Activated T-helper 17 cell treated with anti-CD3 and anti-CD28 coated beads, Interleukin-2, amount 50 U/mL, for 72 hours (primary cell): ENCODE data around the gene NEU4. TPM values are rescaled to one million over a fixed set of nuclear protein-coding genes. Genes with fewer than 3 reads are reported as not detected.
"Not testable (repeated sequence)": the region's sequence is repeated elsewhere in the genome, so short reads cannot be mapped to it uniquely, and the experiment has no call there.

Experiments
- ATAC-seq: fragments of 150-1000 bp; cut with Tn5 transposase; replicated peaks from 2 replicates; pipeline ENCODE4 v1.10.0; 2021; ENCODE audit warnings: mild to moderate bottlenecking, moderate library complexity
- H3K27ac Mint-ChIP-seq: one replicate; pipeline ENCODE4 v1.8.0; 2022; ENCODE audit warnings: mixed read lengths
- H3K27me3 Mint-ChIP-seq: one replicate; pipeline ENCODE4 v1.8.0; 2022; ENCODE audit warnings: mixed read lengths
- H3K36me3 Mint-ChIP-seq: one replicate; pipeline ENCODE4 v1.8.0; 2022; ENCODE audit warnings: low read depth, mild to moderate bottlenecking, mixed read lengths
- H3K4me1 Mint-ChIP-seq: one replicate; pipeline ENCODE4 v1.8.0; 2022; ENCODE audit warnings: mixed read lengths
- H3K4me3 Mint-ChIP-seq: one replicate; pipeline ENCODE4 v1.8.0; 2022; ENCODE audit warnings: mild to moderate bottlenecking, mixed read lengths
- H3K9me3 Mint-ChIP-seq: one replicate; pipeline ENCODE4 v1.8.0; 2022; ENCODE audit warnings: mixed read lengths
- total RNA-seq, 2 donors: library from RNA; stranded (reverse); gene quantifications; one replicate each; pipeline ENCODE4 v1.2.3, GENCODE V29; 2022

The NEU4 gene
- total RNA-seq, 2 donors from 2014 or later: 1.1 to 9.8 TPM

DNA sequence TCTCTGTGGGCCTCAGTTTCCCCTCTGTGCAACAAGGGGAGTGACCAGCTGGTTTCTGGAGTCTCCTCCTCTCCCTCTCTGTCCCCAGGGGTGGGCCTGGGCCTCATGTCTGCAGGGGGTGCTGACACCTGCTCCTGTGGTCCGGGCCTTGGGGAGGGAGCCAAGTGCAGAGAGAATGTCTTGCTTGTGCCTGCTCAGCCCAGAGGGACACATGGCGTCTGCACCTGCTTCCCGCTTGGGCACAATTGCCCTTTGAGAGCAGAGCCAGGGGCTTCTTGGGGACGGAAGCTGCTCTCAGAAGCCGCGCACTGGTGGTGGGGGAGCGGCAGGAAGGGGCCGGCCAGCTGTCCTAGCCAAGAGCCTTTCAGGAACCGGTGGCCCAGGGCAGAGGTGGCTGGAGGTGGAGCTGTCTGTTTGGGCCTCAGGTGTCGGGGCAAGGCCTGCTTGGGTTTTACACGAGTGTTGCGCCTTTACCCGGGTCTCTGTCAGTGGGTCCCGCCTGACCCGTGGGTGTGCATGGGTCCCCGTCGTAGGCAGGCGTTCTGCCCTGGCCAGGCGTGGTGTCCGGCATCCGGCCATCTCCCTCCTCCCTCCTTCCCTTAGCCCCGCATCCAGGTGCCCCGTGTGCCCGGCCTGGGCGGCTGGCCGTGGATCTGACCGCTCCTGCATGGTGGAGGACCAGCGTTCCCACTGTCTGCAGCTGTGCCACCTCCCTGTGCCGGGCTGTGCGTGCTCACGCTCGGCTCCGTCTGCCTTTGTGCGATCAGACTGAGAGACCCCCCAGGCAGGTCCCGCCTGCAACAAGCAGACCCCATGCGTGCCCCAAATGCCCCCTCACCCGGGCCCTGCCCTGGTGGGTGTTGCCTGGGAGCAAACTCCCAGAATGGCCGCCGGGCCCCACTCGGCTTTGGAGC lies 4.0 kb downstream of the NEU4 start:
- Mint-ChIP-seq H3K36me3 (no peaks in the 10 kb centered on the region), H3K4me3 (peak overlapping the region; percentile 22), H3K27me3 (no peaks in the 10 kb centered on the region), H3K9me3 (no peaks in the 10 kb centered on the region), H3K27ac (no peak overlapping the region), H3K4me1 (no peaks in the 10 kb centered on the region)
- no peak for ATAC-seq

DNA sequence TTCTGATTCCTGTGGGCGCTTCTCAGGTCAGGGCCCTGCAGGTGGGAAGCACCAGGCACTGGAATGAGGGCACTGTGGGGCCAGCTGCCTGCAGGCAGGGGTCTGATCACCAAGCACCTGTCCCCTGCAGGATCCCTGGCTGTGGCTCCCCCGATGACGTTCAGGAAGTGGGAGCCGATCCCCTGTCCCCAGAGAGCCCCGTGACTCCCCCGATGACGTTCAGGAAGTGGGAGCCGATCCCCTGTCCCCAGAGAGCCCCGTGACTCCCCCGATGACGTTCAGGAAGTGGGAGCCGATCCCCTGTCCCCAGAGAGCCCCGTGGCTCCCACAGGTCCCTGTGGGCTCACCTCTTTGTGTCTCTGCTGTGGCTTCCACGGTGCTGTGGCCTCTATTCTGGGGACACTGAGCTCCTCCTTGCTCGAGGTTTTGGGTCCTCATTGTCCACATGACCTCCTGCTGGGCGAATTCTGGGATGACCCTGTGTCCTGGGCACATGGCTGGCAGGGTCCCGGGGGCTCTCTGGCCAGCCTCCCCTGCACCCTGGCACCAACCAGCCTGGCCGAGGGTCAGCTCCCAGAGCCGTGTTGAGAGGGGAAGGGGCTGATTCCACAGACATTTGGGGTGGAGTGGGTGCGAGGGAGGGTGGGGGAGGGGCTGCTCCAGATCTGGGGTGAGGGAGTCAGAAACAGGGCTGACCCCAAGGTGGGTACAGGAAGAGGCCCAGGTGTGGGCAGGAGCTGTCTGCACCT lies 4.8 kb downstream of the NEU4 start:
- Mint-ChIP-seq H3K36me3 (no peaks in the 10 kb centered on the region), H3K4me1 (no peaks in the 10 kb centered on the region), H3K27me3 (no peaks in the 10 kb centered on the region), H3K4me3 (peak overlapping the region; percentile 22), H3K9me3 (no peaks in the 10 kb centered on the region), H3K27ac (no peak overlapping the region)
- peak; percentile 86 for ATAC-seq

DNA sequence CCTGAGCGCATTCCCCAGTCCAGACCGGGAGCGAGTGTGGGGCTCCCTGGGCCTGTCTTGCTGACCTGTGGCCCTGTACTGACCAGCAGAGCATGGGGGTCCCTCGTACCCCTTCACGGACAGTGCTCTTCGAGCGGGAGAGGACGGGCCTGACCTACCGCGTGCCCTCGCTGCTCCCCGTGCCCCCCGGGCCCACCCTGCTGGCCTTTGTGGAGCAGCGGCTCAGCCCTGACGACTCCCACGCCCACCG lies 5.3 kb downstream of the NEU4 start:
- Mint-ChIP-seq H3K4me3 (no peak overlapping the region), H3K36me3 (no peaks in the 10 kb centered on the region), H3K27ac (no peak overlapping the region), H3K4me1 (no peaks in the 10 kb centered on the region), H3K9me3 (no peaks in the 10 kb centered on the region), H3K27me3 (no peaks in the 10 kb centered on the region)
- no peak for ATAC-seq

DNA sequence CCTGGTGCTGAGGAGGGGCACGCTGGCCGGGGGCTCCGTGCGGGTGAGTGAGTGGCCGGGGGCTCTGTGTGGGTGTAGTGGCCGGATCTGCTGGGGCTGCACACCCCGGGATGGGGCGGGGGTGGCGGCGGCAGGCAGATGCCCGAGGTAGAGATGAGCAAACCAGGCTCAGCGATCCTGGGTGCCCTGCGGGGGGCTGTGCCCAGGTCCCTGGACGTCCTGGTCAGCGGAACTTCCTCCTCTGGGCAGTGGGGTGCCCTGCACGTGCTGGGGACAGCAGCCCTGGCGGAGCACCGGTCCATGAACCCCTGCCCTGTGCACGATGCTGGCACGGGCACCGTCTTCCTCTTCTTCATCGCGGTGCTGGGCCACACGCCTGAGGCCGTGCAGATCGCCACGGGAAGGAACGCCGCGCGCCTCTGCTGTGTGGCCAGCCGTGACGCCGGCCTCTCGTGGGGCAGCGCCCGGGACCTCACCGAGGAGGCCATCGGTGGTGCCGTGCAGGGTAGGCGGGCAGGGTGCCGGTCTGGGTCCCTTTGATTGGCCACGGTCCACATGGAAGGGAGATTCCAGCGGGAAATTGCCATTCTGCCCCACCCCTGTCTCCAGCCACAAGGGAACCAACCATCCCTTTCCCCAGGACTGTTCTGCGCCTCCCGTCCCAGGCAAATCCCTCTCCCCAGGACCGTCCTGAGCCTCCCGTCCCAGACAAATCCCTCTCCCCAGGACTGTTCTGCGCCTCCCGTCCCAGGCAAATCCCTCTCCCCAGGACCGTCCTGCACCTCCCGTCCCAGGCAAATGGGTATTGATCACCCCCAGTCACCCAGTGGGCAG lies 5.9 kb downstream of the NEU4 start:
- no peaks in the 10 kb centered on the region for H3K4me1 Mint-ChIP-seq
- H3K36me3 Mint-ChIP-seq: no peaks in the 10 kb centered on the region
- H3K4me3 Mint-ChIP-seq: no peak overlapping the region
- ATAC-seq: no peak
- no peaks in the 10 kb centered on the region for H3K9me3 Mint-ChIP-seq
- no peak overlapping the region for H3K27ac Mint-ChIP-seq
- no peaks in the 10 kb centered on the region for H3K27me3 Mint-ChIP-seq

DNA sequence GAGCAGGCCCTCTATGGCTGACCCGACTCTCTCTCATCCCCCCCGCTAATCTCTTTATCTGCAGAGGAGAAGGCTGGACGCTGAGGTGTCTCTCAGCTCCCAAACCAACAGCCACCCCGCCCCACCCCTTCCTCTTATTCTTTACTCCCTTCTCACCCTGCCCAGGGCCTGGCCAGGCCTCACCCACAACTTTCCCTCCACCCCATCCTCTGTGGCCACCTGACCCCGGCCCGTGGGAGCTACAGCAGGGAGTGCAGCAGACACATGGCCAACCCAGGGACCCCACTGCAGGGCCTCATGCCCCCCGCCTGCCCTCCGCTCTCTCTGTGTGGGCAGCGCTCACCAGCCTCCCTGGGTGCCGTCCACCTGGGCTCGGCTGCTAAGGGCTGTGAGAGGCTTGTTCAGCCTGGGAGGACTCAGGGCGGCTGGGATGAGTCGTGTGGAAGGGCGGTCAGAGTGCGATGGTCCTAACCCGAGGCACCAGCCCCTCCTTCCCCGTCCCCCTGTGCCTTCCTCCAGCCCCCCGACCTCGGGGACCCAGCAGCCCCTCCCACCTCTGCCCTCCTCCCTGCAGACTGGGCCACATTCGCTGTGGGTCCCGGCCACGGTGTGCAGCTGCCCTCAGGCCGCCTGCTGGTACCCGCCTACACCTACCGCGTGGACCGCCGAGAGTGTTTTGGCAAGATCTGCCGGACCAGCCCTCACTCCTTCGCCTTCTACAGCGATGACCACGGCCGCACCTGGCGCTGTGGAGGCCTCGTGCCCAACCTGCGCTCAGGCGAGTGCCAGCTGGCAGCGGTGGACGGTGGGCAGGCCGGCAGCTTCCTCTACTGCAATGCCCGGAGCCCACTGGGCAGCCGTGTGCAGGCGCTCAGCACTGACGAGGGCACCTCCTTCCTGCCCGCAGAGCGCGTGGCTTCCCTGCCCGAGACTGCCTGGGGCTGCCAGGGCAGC lies 6.8 kb downstream of the NEU4 start:
- H3K27ac Mint-ChIP-seq: no peak overlapping the region
- no peaks in the 10 kb centered on the region for H3K9me3 Mint-ChIP-seq
- H3K27me3 Mint-ChIP-seq: no peaks in the 10 kb centered on the region
- H3K36me3 Mint-ChIP-seq: no peaks in the 10 kb centered on the region
- no peak for ATAC-seq
- H3K4me3 Mint-ChIP-seq: no peak overlapping the region
- H3K4me1 Mint-ChIP-seq: no peaks in the 10 kb centered on the region

DNA sequence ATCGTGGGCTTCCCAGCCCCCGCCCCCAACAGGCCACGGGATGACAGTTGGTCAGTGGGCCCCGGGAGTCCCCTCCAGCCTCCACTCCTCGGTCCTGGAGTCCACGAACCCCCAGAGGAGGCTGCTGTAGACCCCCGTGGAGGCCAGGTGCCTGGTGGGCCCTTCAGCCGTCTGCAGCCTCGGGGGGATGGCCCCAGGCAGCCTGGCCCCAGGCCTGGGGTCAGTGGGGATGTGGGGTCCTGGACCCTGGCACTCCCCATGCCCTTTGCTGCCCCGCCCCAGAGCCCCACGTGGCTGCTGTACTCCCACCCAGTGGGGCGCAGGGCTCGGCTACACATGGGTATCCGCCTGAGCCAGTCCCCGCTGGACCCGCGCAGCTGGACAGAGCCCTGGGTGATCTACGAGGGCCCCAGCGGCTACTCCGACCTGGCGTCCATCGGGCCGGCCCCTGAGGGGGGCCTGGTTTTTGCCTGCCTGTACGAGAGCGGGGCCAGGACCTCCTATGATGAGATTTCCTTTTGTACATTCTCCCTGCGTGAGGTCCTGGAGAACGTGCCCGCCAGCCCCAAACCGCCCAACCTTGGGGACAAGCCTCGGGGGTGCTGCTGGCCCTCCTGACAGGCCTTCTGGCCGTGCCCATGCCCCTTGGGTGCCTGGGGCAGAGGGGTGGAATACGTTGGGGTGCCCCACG lies 7.6 kb downstream of the NEU4 start:
- no peaks in the 10 kb centered on the region for H3K36me3 Mint-ChIP-seq
- H3K4me1 Mint-ChIP-seq: no peaks in the 10 kb centered on the region
- H3K27me3 Mint-ChIP-seq: no peaks in the 10 kb centered on the region
- H3K27ac Mint-ChIP-seq: no peak overlapping the region
- H3K4me3 Mint-ChIP-seq: no peak overlapping the region
- ATAC-seq: no peak
- H3K9me3 Mint-ChIP-seq: no peaks in the 10 kb centered on the region

DNA sequence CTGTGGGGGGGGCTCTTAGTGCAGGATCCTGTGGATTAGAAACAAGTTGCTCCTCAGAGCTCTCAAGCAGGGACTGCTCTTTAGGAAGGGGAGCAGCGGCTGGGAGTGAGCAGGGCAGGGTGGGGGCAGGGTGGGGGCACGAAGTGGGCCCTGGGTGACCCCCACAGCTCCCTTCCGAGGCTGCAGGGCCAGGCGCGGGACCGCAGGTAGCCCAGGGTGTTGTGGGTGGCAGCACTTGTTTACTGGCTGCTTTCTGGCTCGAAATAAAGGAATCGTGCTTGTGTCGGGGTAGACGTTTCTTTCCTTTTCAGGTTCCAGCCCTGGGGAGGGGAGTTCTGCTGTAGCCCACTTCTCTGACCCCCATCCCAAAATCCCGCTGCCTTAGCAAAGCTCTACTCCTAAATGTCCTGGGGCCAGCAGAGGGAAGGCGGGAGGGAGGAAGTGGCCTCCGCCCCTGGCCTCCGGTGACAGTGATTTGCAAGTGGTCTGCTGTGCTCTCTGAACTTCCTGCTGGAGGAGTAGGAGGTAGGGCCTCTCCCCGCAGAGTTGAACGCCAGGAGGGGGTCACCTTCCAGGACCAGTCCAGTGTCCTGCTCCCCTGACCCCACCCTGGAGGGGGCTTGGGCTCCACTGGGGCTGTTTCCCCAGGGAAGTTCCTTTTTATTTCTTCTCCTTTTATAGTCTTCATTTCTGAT lies 8.3 kb downstream of the NEU4 start:
- H3K27me3 Mint-ChIP-seq: no peaks in the 10 kb centered on the region
- peak overlapping the region; percentile 57 for H3K4me3 Mint-ChIP-seq
- no peaks in the 10 kb centered on the region for H3K4me1 Mint-ChIP-seq
- no peaks in the 10 kb centered on the region for H3K9me3 Mint-ChIP-seq
- H3K27ac Mint-ChIP-seq: peak overlapping the region; percentile 36
- peak; percentile 31 for ATAC-seq
- H3K36me3 Mint-ChIP-seq: no peaks in the 10 kb centered on the region

DNA sequence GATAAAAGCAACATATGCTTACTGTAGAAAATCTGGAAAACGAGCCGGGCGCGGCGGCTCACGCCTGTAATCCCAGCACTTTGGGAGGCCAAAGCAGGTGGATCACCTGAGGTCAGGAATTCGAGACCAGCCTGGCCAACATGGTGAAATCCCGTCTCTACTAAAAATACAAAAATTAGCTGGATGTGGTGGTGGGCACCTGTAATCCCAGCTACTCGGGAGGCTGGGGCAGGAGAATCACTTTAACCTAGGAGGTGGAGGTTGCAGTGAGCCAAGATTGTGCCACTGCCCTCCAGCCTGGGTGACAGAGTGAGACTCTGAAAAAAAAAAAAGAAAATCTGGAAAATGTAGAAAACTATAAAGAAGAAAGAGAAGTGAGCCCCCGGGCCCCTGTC lies 8.8 kb downstream of the NEU4 start:
- not testable (repeated sequence) for H3K36me3 Mint-ChIP-seq, ATAC-seq, H3K9me3 Mint-ChIP-seq, H3K4me1 Mint-ChIP-seq, H3K27me3 Mint-ChIP-seq
- Mint-ChIP-seq H3K27ac (peak overlapping the region; percentile 36), H3K4me3 (peak overlapping the region; percentile 57)

DNA sequence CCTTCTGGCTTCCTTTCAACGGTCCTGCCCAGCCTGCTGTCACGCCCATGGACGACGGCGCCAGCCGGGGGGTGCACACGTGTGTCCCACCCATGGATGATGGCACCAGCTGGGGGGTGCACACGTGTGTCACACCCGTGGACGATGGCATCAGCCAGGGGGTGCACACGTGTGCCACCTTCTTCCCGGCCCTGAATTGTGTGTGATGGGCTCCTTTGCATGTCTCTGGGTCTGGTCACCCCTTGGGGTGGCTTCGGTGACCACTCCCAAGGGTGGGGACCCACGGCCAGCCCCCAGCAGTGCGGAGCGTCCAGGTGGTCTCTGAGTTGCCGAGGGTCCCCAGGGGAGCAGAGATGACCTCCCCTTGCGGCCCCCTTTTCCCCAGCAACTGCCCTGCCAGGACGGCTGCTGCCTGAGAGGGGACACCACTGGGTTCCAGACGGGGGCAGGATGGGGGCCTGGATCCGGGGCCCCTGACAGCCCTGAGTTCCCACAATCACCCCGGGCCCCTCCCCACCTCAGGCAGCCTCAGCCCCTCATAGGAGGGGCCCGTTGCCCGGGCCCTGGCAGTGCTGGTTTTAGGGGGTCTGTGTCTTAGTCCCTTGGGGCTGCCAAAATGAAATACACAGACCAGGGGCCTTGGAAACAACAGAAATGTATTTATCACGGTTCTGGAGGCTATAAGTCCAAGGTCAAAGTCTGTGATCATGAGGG lies 9.4 kb downstream of the NEU4 start:
- no peaks in the 10 kb centered on the region for H3K36me3 Mint-ChIP-seq
- peaks cover 10% of the 10 kb centered on the region for H3K4me1 Mint-ChIP-seq
- H3K27ac Mint-ChIP-seq: no peak overlapping the region
- H3K4me3 Mint-ChIP-seq: no peak overlapping the region
- H3K27me3 Mint-ChIP-seq: peaks cover 3% of the 10 kb centered on the region
- ATAC-seq: no peak
- H3K9me3 Mint-ChIP-seq: no peaks in the 10 kb centered on the region

DNA sequence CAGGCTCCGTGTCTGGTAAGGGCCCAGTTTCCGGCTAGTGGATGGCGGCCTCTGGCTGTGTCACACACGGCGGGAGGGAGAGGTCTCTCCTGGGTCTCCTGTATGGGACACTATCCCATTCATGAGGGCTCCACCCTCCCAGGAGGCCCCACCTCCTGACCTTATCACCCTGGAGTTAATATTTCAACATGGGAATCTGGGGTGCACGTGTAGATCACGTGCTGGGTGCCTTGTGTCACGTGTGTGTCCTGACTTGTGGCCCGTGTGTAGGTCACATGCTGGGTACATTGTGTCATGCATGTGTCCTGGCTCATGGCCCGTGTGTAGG lies 9.9 kb downstream of the NEU4 start:
- ATAC-seq: no peak
- Mint-ChIP-seq H3K27ac (no peak overlapping the region), H3K9me3 (no peaks in the 10 kb centered on the region), H3K4me3 (no peak overlapping the region), H3K36me3 (no peaks in the 10 kb centered on the region), H3K27me3 (peaks cover 3% of the 10 kb centered on the region), H3K4me1 (peaks cover 14% of the 10 kb centered on the region)

DNA sequence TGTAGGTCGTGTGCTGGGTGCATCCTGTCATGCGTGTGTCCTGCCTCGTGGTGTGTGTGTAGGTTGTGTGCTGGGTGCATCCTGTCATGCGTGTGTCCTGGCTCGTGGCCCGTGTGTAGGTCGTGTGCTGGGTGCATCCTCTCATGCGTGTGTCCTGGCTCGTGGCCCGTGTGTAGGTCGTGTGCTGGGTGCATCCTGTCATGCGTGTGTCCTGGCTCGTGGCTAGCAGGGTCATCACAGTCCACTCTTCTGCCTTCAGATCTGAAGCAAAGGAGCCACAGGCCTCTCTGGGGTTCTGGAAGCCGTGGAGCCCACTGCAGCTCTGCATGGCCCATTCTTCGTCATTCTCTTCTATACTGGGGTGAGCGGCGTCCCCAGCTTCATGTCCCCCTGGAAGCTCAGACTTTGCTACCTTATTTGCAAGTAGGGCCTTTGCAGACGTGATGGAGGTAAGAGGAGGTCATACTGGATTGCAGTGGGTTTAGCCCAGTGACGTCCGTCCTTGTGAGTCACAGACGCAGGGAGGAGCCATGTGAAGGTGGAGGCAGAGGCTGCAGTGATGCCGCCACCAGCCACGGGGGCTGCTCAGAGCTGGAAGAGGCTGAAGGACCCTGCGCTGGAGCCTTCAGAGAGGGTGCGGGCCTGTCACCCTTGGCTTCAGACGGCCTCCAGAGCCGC lies 11.1 kb downstream of the NEU4 start:
- H3K4me1 Mint-ChIP-seq: peaks cover 14% of the 10 kb centered on the region
- not testable (repeated sequence) for H3K27ac Mint-ChIP-seq, H3K4me3 Mint-ChIP-seq, H3K36me3 Mint-ChIP-seq, ATAC-seq, H3K27me3 Mint-ChIP-seq, H3K9me3 Mint-ChIP-seq

DNA sequence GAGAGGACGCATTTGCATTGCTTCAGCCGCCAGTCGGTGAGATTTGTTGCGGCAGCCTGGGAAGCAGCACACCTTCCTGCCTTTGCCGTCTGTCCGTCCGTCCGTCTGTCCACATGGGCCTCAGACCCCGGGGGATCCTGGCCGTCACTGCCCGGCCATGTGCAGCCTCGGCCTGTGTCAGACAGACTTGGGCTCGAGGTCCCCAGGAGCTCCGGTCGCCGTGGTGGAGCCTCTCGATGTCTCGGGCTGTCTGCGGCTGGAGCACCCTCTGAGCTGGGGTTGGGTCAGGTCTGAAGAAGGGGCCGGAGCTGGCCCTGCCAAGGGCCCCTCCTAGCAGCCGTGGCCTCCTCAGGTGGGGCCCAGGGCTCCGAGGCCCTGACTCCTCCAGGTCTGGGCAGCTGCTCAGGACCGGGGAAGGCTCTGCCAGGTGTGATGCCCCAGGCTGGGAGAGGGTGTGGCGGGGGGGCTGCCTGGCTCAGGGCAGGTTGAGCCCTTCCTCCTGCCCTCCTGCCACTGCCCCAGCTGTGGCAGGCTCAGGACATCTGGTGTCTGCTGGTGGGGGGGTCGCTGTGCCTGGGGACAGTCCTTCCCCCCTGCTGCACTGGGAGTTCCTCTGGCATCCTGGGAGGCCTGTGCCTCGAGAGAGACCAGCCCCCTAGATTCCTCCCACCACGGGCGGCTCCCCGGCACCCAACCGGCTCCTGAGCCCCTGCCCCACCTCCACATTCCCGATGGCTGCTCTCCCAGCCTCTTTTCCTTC lies 11.8 kb downstream of the NEU4 start:
- H3K27ac Mint-ChIP-seq: no peak overlapping the region

More for the DNA sequence above, 11.8 kb downstream of the NEU4 start:
- Mint-ChIP-seq H3K27me3 (peaks cover 3% of the 10 kb centered on the region), H3K4me1 (peaks cover 14% of the 10 kb centered on the region), H3K9me3 (no peaks in the 10 kb centered on the region), H3K4me3 (no peak overlapping the region), H3K36me3 (no peaks in the 10 kb centered on the region)
- no peak for ATAC-seq
